NCI-H2029 (cell line): ENCODE measurements around the gene C15orf62.

Experiments
- DNase-seq: peaks from one replicate; lab custom pipeline; 2025; lab: John Stamatoyannopoulos, UW

C15orf62 gene

GRCh38 chr15:40782609-40783227 lies 12.9 kb downstream of the C15orf62 start:
- DNase-seq = peak; percentile 60

- DNase-seq = no peak
These were observed 15.4 kb downstream of the C15orf62 start for GRCh38 chr15:40785164-40785563.

GRCh38 chr15:40785814-40786213 lies 16.0 kb downstream of the C15orf62 start:
- DNase-seq = no peak

- DNase-seq = peak; percentile 87
These were observed 17.6 kb downstream of the C15orf62 start for GRCh38 chr15:40787344-40787841.

GRCh38 chr15:40787991-40788390 lies 18.2 kb downstream of the C15orf62 start:
- no peak for DNase-seq

- DNase-seq = no peak
These were observed 19.3 kb downstream of the C15orf62 start for GRCh38 chr15:40789119-40789518.

- no peak for DNase-seq
These were observed 20.2 kb downstream of the C15orf62 start for GRCh38 chr15:40789999-40790398.

GRCh38 chr15:40790718-40791117 lies 20.9 kb downstream of the C15orf62 start:
- DNase-seq = no peak

GRCh38 chr15:40792394-40792793 lies 22.6 kb downstream of the C15orf62 start:
- no peak for DNase-seq

GRCh38 chr15:40793216-40793989 lies 23.6 kb downstream of the C15orf62 start:
- peak; percentile 33 for DNase-seq

- no peak for DNase-seq
These were observed 26.3 kb downstream of the C15orf62 start for GRCh38 chr15:40796041-40796440.

GRCh38 chr15:40796512-40796911 lies 26.7 kb downstream of the C15orf62 start:
- no peak for DNase-seq

- DNase-seq = no peak
These were observed 29.7 kb downstream of the C15orf62 start for GRCh38 chr15:40799523-40799922.

GRCh38 chr15:40803076-40803475 lies 33.3 kb downstream of the C15orf62 start:
- no peak for DNase-seq

GRCh38 chr15:40803688-40804087 lies 33.9 kb downstream of the C15orf62 start:
- DNase-seq = no peak

GRCh38 chr15:40806672-40807027 lies 36.9 kb downstream of the C15orf62 start:
- no peak for DNase-seq

- peak; percentile 85 for DNase-seq
These were observed 37.5 kb downstream of the C15orf62 start, which contains the start of the genes DNAJC17 and ZFYVE19 for GRCh38 chr15:40807028-40807887. DNAJC17 (minus strand) TSS chr15:40807473; CDS start chr15:40807446, 27 bp downstream. ZFYVE19 (plus strand) TSS chr15:40807089; CDS start chr15:40807590, 501 bp downstream.

GRCh38 chr15:40807888-40808461 lies 38.2 kb downstream of the C15orf62 start:
- DNase-seq = no peak

GRCh38 chr15:40808861-40809450 lies 39.2 kb downstream of the C15orf62 start:
- DNase-seq = no peak

- no peak for DNase-seq
These were observed 43.1 kb downstream of the C15orf62 start for GRCh38 chr15:40812721-40813425.
